PC-3 (cell line): ENCODE data around the gene ARHGEF16. TPM values are rescaled to one million over a fixed set of nuclear protein-coding genes. Genes with fewer than 3 reads are reported as not detected.

Experiments used
- ATAC-seq: fragments of 200-7000 bp; cut with Tn5 transposase; 2 replicates; pipeline ENCODE4 v1.9.1; 2020; ENCODE audit warnings: mild to moderate bottlenecking, moderate library complexity
- BruUV-seq: library from RNA; stranded (reverse); fragments of 400-500 nt; replicated peaks from 2 replicates; lab custom pipeline; 2021; lab: Mats Ljungman, UMichigan
- CTCF ChIA-PET: fragments of 300-600 bp; sonication (Branson Sonifier 250); formaldehyde crosslinking; loops from one replicate; lab custom pipeline; 2022; ENCODE audit warnings: antibody characterized with exemption; lab: Charles Lee
- POLR2A ChIA-PET: fragments of 300-600 bp; sonication (Branson Sonifier 250); formaldehyde crosslinking; loops from one replicate; lab custom pipeline; 2022; ENCODE audit warnings: antibody characterized with exemption; ENCODE audit not compliant: unreplicated experiment; lab: Charles Lee
- DNase-seq: peaks from one replicate; pipeline ENCODE4 v3.0.0-alpha.2; 2015
- H2AFZ ChIP-seq: fragments of 300-600 bp; sonication (generic); 2 replicates; pipeline ENCODE4 v1.6.0; 2016; ENCODE audit warnings: antibody characterized with exemption, low read length
- H3F3A ChIP-seq: fragments of 300-600 bp; sonication (generic); one replicate; pipeline ENCODE4 v1.6.0; 2017; ENCODE audit warnings: antibody characterized with exemption, low read length, control low read depth, mild to moderate bottlenecking; ENCODE audit not compliant: unreplicated experiment
- H3K27ac ChIP-seq: fragments of 300-600 bp; sonication (generic); 2 replicates; pipeline ENCODE4 v1.5.1; 2016; ENCODE audit warnings: mild to moderate bottlenecking, low read length
- H3K27me3 ChIP-seq: fragments of 300-600 bp; sonication (generic); 2 replicates; pipeline ENCODE4 v1.6.1; 2016; ENCODE audit warnings: low read length, mixed read lengths
- H3K36me3 ChIP-seq: fragments of 300-600 bp; sonication (generic); 2 replicates; pipeline ENCODE4 v1.6.1; 2016; ENCODE audit warnings: low read depth, mixed run types, low read length, mixed read lengths
- H3K4me1 ChIP-seq: fragments of 300-600 bp; sonication (generic); 2 replicates; pipeline ENCODE4 v1.5.1; 2016; ENCODE audit warnings: low read length; ENCODE audit not compliant: insufficient read depth
- H3K4me2 ChIP-seq: fragments of 300-600 bp; sonication (generic); 2 replicates; pipeline ENCODE4 v1.6.0; 2016; ENCODE audit warnings: low read length
- H3K4me3 ChIP-seq: fragments of 300-600 bp; sonication (generic); 2 replicates; pipeline ENCODE4 v1.5.1; 2016; ENCODE audit warnings: mild to moderate bottlenecking, low read length, mixed read lengths
- H3K79me2 ChIP-seq: fragments of 300-600 bp; sonication (generic); 2 replicates; pipeline ENCODE4 v1.6.1; 2017; ENCODE audit warnings: low read length, mixed read lengths
- H3K9ac ChIP-seq: fragments of 300-600 bp; sonication (generic); 2 replicates; pipeline ENCODE4 v1.6.0; 2016; ENCODE audit warnings: mild to moderate bottlenecking, low read length
- H3K9me2 ChIP-seq: fragments of 300-600 bp; sonication (generic); replicated peaks from 2 replicates; pipeline ENCODE4 v1.6.1; 2016; ENCODE audit warnings: mixed run types, low read length, mixed read lengths
- H3K9me3 ChIP-seq: fragments of 300-600 bp; sonication (generic); 2 replicates; pipeline ENCODE4 v1.6.1; 2016; ENCODE audit warnings: low read length, mixed read lengths
- H4K20me1 ChIP-seq: fragments of 300-600 bp; sonication (generic); 2 replicates; pipeline ENCODE4 v1.6.1; 2016; ENCODE audit warnings: low read length, mixed read lengths
- CTCF ChIP-seq: fragments of 300-600 bp; sonication (generic); conservative IDR thresholded peaks from 2 replicates; pipeline ENCODE4 v1.5.1; 2017; ENCODE audit warnings: antibody characterized with exemption, low read depth, mild to moderate bottlenecking, low read length
- EZH2 ChIP-seq: fragments of 300-600 bp; sonication (generic); IDR thresholded peaks from one replicate; pipeline ENCODE4 v1.6.1; 2017; ENCODE audit warnings: antibody characterized with exemption, mild to moderate bottlenecking, low read length; ENCODE audit not compliant: unreplicated experiment
- EZH2phosphoT487 ChIP-seq: fragments of 300-600 bp; sonication (generic); IDR thresholded peaks from 2 replicates; pipeline ENCODE4 v1.6.1; 2018; ENCODE audit warnings: mild to moderate bottlenecking, antibody characterized with exemption, low read length, borderline replicate concordance
- intact Hi-C: fragments of 100-400 bp; cut with micrococcal nuclease; formaldehyde crosslinking; loops from 2 replicates; pipeline ENCODE4 v1.9.0; 2023
- total RNA-seq: library from RNA; depleted of rRNA; stranded (reverse); fragments of >200 nt; gene quantifications from 2 replicates; pipeline ENCODE4 v1.2.3, GENCODE V29; 2014

ARHGEF16 gene
- total RNA-seq, 1 experiment from 2014 or later: 54.3 TPM

DNA sequence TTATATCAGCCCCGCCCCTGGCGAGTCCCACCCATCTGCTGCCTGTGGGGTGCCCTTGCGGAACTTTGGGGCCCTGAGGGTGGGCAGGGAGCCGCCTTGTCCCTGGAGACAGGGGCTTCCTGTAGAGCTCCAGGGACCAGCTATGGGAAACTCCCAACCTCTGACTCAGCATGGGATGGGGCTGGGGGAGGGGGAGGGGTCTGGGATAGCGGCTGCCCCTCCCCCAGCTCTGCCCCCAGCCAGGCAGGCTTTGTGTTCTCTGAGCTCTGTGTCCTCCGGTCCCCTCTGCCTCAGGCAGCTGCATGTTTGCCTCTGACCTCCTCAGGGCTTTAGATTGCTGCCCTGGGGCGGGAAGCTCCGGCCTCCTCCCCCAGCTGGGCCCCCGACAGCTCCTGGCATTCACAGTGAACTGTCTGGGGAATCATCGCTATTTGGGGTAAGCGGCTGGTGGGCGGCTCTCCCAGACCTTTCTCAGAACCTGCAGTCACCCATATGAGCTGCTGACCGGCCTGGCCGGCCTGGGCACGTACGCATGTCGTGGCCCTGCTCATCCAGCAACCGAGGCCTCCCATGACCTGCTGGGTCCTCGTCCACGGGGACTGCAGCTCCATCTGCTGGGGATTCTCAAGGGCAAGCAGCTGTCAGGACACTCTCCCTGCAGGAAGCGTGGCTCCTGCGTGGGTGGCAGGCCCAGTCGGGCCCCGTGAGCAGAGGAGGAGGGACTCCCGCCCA lies 17.1 kb downstream of the ARHGEF16 start:
- Histone ChIP-seq H2AFZ (no peak overlapping the region), H3K36me3 (no peaks in the 10 kb centered on the region; the same call in 1 of the 2 replicates), H3K27ac (no peak overlapping the region), H3K4me1 (no peaks in the 10 kb centered on the region; the same call in 1 of the 2 replicates), H3K9me2 (no peaks in the 10 kb centered on the region), H4K20me1 (no peaks in the 10 kb centered on the region), H3K4me2 (no peak overlapping the region), H3K9me3 (no peaks in the 10 kb centered on the region), H3F3A (no peaks in the 10 kb centered on the region), H3K9ac (no peak overlapping the region), H3K4me3 (no peak overlapping the region), H3K79me2 (no peaks in the 10 kb centered on the region), H3K27me3 (no peaks in the 10 kb centered on the region)
- intact Hi-C loops: no loop called here
- BruUV-seq: no TSS peak
- ATAC-seq (peak; percentile 23), DNase-seq (no peak)
- ChIA-PET POLR2A (no interaction called here), CTCF (interaction anchor here (2.1 kb wide), 1 partner anchor 18 kb away, joined by 15 read pairs; no protein-coding TSS in a partner anchor)
- TF ChIP-seq CTCF (peak; percentile 46), EZH2phosphoT487 (no peak), EZH2 (no peak)

DNA sequence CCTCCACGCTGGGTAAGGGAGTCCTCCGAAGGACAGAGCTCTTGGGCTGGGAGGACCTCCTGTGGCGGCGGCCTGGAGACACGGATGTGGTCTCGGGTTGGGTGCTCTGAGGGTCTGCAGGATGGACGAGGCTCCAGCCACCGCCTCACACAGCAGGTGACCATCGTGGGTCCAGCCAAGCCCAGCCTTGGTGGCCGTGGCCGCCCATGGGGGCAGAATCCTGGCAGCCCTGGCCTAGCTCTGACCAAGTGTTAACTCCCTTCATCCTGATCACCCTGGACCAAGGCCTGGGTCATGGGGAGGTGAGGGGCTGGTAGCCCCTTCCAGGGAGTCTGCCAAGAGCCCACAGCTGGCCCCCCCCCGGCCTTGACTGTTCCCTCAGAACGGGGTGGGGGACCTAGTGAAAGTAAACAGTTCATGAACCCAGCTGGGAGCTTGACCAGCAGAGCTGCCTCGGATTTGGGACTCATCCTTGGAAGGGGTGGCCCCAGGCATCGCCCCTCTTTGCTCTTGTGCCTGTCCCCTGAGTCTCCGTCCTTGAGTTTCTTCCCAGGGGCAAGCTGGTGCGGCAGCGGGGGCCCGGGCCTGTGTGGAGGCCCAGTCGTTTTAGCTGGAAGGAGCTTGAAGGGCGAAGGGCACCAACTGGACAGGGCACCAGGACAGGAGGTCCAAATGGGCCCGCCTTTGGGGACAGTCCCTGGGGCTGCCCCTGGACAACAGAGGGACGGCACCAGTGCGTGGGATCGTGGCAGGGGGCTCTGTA lies 17.8 kb downstream of the ARHGEF16 start:
- CTCF ChIA-PET: interaction anchor here (2.1 kb wide), 1 partner anchor 19 kb away, joined by 15 read pairs; no protein-coding TSS in a partner anchor
- Histone ChIP-seq H3K4me3 (no peak overlapping the region), H3K9ac (no peak overlapping the region)

More for the DNA sequence above, 17.8 kb downstream of the ARHGEF16 start:
- Histone ChIP-seq H3K36me3 (no peaks in the 10 kb centered on the region; the same call in 1 of the 2 replicates), H3K4me1 (no peaks in the 10 kb centered on the region; the same call in 1 of the 2 replicates), H3K9me2 (no peaks in the 10 kb centered on the region), H3K4me2 (no peak overlapping the region), H3K9me3 (no peaks in the 10 kb centered on the region), H4K20me1 (no peaks in the 10 kb centered on the region), H2AFZ (no peak overlapping the region), H3F3A (no peaks in the 10 kb centered on the region), H3K27me3 (no peaks in the 10 kb centered on the region), H3K79me2 (no peaks in the 10 kb centered on the region), H3K27ac (no peak overlapping the region)
- intact Hi-C loops: no loop called here
- BruUV-seq: no TSS peak
- POLR2A ChIA-PET: no interaction called here
- ATAC-seq (no peak), DNase-seq (no peak)
- TF ChIP-seq EZH2phosphoT487 (no peak), EZH2 (no peak), CTCF (no peak)
